Smooth muscle cell (in vitro differentiated cells): Measurements from ENCODE around the gene EPS8L3. TPM values are rescaled to one million over a fixed set of nuclear protein-coding genes. Genes with fewer than 3 reads are reported as not detected.

Experiments used
- DNase-seq: peaks from one replicate; lab custom pipeline; 2025; ENCODE audit not compliant: unreplicated experiment; lab: John Stamatoyannopoulos, UW
- H2AFZ ChIP-seq: fragments of 200-600 bp; sonication (generic); 2 replicates; pipeline ENCODE4 v1.6.0; 2016; ENCODE audit warnings: antibody characterized with exemption, low read depth, mild to moderate bottlenecking
- H3F3A ChIP-seq: fragments of 200-600 bp; sonication (generic); 2 replicates; pipeline ENCODE4 v1.6.0; 2017; ENCODE audit warnings: antibody characterized with exemption, low read depth
- H3K27ac ChIP-seq: fragments of 200-600 bp; sonication (generic); 2 replicates; pipeline ENCODE4 v1.5.1; 2016; ENCODE audit warnings: low read depth, mild to moderate bottlenecking
- H3K27me3 ChIP-seq: fragments of 200-600 bp; sonication (generic); 2 replicates; pipeline ENCODE4 v1.6.1; 2016; ENCODE audit warnings: low read depth, mild to moderate bottlenecking
- H3K36me3 ChIP-seq: fragments of 200-600 bp; sonication (generic); 2 replicates; pipeline ENCODE4 v1.5.1; 2016; ENCODE audit warnings: low read depth
- H3K4me1 ChIP-seq: fragments of 200-600 bp; sonication (generic); 2 replicates; pipeline ENCODE4 v1.5.1; 2016; ENCODE audit warnings: low read depth
- H3K4me2 ChIP-seq: fragments of 200-600 bp; sonication (generic); 2 replicates; pipeline ENCODE4 v1.6.0; 2016; ENCODE audit warnings: mild to moderate bottlenecking
- H3K4me3 ChIP-seq: fragments of 200-600 bp; sonication (generic); 2 replicates; pipeline ENCODE4 v1.5.1; 2016; ENCODE audit warnings: mild to moderate bottlenecking
- H3K79me2 ChIP-seq: fragments of 200-600 bp; sonication (generic); 2 replicates; pipeline ENCODE4 v1.6.0; 2016; ENCODE audit warnings: low read depth, mild to moderate bottlenecking
- H3K9ac ChIP-seq: fragments of 200-600 bp; sonication (generic); 2 replicates; pipeline ENCODE4 v1.6.0; 2016; ENCODE audit warnings: low read depth
- H3K9me3 ChIP-seq: fragments of 200-600 bp; sonication (generic); replicated peaks from 2 replicates; pipeline ENCODE4 v1.5.1; 2016; ENCODE audit warnings: low read depth
- H4K20me1 ChIP-seq: fragments of 200-600 bp; sonication (generic); 2 replicates; pipeline ENCODE4 v1.6.0; 2016; ENCODE audit warnings: low read depth
- WGBS: methylation state at CpG from one replicate; pipeline ENCODE4 v1.1.7; 2016; ENCODE audit warnings: low lambda C conversion rate; 5-methylcytosine and 5-hydroxymethylcytosine counted together
- polyA plus RNA-seq: library from polyadenylated mRNA; unstranded; fragments of >200 nt; fragmentation: Nextera tagmentation; extraction: Ambion mirVana; gene quantifications from 2 replicates; pipeline ENCODE4 v1.2.1, GENCODE V29; 2016
- total RNA-seq: library from RNA; depleted of rRNA; stranded (reverse); fragments of >200 nt; gene quantifications from 2 replicates; pipeline ENCODE4 v1.2.3, GENCODE V29; 2014
- TF ChIP-seq, protein P1 (sequence below): fragments of 200-600 bp; sonication (generic); IDR thresholded peaks from 2 replicates; pipeline ENCODE4 v1.5.1; 2017; ENCODE audit warnings: borderline replicate concordance, mild to moderate bottlenecking, antibody characterized with exemption; ENCODE audit not compliant: insufficient read depth, poor library complexity, severe bottlenecking

The EPS8L3 gene
- total and polyA plus RNA-seq, 2 experiments from 2014 or later: not detected

DNA sequence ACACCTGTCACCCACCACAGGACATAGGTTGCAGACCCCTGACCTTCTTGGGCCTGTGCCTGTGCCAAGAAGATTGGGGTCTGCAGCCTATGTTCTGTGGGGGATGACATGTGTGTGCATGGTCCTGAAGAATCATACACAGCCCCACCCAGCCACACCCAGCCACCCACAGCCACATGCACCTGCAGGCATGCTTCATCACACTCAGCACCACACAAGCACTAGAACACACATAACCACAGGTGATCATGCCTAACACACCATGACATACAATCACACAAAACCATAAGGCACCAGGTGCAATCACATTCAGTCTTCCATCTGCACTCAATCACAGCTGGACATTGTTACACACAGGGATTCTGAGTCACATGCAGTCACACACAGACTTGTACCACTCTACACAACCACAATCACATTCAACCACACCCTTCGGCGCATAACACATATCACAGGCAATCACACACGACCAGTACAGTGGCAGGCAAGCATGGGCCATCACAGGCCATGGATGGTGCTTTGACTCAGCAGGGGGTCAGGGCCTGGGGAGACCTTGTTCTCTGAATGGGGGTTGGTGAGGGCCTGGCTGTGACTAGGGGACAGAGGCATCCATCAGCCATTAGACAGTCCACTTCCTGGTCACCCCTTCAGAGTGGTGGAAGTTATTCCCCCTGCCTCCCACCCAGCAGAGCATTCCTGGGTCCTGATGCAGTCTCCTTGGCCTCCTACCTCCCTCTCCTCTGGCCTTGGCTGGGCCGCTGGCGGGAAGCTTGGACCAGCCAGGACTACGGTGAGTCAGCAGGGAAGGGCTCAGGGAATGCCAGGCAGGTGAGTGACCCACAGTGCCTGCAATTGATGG lies 44.3 kb upstream of the EPS8L3 start:
- TF ChIP-seq, protein P1, sequence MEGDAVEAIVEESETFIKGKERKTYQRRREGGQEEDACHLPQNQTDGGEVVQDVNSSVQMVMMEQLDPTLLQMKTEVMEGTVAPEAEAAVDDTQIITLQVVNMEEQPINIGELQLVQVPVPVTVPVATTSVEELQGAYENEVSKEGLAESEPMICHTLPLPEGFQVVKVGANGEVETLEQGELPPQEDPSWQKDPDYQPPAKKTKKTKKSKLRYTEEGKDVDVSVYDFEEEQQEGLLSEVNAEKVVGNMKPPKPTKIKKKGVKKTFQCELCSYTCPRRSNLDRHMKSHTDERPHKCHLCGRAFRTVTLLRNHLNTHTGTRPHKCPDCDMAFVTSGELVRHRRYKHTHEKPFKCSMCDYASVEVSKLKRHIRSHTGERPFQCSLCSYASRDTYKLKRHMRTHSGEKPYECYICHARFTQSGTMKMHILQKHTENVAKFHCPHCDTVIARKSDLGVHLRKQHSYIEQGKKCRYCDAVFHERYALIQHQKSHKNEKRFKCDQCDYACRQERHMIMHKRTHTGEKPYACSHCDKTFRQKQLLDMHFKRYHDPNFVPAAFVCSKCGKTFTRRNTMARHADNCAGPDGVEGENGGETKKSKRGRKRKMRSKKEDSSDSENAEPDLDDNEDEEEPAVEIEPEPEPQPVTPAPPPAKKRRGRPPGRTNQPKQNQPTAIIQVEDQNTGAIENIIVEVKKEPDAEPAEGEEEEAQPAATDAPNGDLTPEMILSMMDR: no peak
- H3K4me1 ChIP-seq: no peaks in the 10 kb centered on the region
- H3K27ac ChIP-seq: no peak overlapping the region
- 84% methylated on average over 6 of the region's 6 CpGs for WGBS
- DNase-seq: no peak
- peaks cover 4% of the 10 kb centered on the region for H3F3A ChIP-seq
- no peaks in the 10 kb centered on the region for H3K36me3 ChIP-seq
- no peak overlapping the region for H2AFZ ChIP-seq
- no peak overlapping the region for H3K9ac ChIP-seq
- H3K4me2 ChIP-seq: no peak overlapping the region
- H3K79me2 ChIP-seq: no peaks in the 10 kb centered on the region
- H3K4me3 ChIP-seq: no peak overlapping the region
- no peaks in the 10 kb centered on the region for H4K20me1 ChIP-seq
- H3K27me3 ChIP-seq: no peaks in the 10 kb centered on the region
- H3K9me3 ChIP-seq: no peaks in the 10 kb centered on the region

DNA sequence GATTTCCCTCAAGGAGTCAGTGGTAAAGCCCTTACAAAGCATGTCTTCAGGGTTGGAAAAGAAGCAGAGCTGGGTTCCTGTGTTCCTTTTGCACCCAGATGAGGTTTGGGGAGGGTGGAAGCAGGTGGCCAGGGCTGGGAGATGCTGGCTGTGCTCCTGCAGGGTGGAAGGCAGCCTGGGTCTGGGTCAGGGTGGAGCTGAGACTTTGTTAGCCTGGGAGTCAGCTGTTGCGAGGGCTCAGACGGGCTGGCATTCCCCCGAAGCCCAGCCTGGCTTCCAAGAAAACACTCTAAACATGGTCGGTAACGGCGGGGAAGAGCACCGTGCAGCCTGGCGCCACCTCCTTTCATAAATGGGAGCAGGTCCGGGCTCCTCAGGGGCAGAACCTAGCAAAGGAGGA lies 43.7 kb upstream of the EPS8L3 start:
- no peak overlapping the region for H3K27ac ChIP-seq
- H2AFZ ChIP-seq: no peak overlapping the region
- 97% methylated on average over 6 of the region's 9 CpGs for WGBS
- H3K79me2 ChIP-seq: no peaks in the 10 kb centered on the region
- TF ChIP-seq, protein P1: no peak
- H4K20me1 ChIP-seq: no peaks in the 10 kb centered on the region
- no peaks in the 10 kb centered on the region for H3K4me1 ChIP-seq
- H3K36me3 ChIP-seq: no peaks in the 10 kb centered on the region
- peaks cover 4% of the 10 kb centered on the region for H3F3A ChIP-seq
- no peak overlapping the region for H3K4me3 ChIP-seq
- H3K27me3 ChIP-seq: no peaks in the 10 kb centered on the region
- no peak for DNase-seq
- H3K4me2 ChIP-seq: no peak overlapping the region
- no peaks in the 10 kb centered on the region for H3K9me3 ChIP-seq
- no peak overlapping the region for H3K9ac ChIP-seq

DNA sequence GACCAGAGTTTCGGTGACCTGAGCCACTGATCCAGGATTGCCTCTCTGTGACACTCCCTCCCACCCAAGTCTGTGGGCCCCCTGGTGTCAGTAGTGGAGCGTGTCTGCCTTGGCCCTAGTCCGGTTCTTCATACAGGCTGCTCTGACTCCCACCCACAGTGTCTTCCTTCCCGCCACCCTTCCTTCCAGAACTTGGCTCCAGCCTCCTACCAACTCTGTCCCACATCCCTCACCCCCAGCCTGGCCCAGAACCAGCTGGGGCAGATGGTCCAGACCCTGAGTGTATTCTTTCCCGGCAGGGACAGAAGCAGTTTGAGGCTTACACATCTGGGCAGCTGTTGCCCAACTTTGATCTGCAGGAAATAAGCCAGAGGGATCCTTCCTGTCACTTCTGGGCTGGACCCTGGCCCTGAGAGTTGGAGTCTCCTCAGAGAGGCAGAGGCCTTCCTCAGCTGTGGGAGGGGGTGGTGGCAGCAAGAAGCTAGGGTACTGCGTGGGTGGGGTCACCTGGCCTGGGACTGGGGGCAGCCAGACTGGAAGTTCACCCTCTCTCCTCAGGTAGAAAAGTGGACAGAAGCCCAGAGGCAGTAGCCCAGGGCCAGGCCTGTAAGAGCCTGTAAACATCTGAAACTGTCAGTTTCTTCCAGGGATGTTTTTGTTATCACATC lies 43.1 kb upstream of the EPS8L3 start:
- Histone ChIP-seq H2AFZ (no peak overlapping the region), H3K27ac (no peak overlapping the region), H3K36me3 (no peaks in the 10 kb centered on the region), H3K4me3 (no peak overlapping the region), H3K4me2 (no peak overlapping the region), H3K4me1 (no peaks in the 10 kb centered on the region), H3K27me3 (no peaks in the 10 kb centered on the region), H3K9ac (no peak overlapping the region), H3K79me2 (no peaks in the 10 kb centered on the region), H3F3A (peaks cover 4% of the 10 kb centered on the region), H4K20me1 (no peaks in the 10 kb centered on the region), H3K9me3 (no peaks in the 10 kb centered on the region)
- TF ChIP-seq, protein P1: no peak
- no peak for DNase-seq
- WGBS: 74% methylated on average over 6 of the region's 6 CpGs
